GM23338 (cell line): ENCODE measurements around the gene ARRB1. TPM values are rescaled to one million over a fixed set of nuclear protein-coding genes. Genes with fewer than 3 reads are reported as not detected.

Source experiments
- ATAC-seq: fragments of 200-7000 bp; cut with Tn5 transposase; 3 replicates; pipeline ENCODE4 v1.9.1; 2020
- DNase-seq: peaks from one replicate; pipeline ENCODE4 v3.0.0-alpha.2; 2015; ENCODE audit warnings: low spot score
- H2AFZ ChIP-seq: fragments of 200-600 bp; sonication (generic); 2 replicates; pipeline ENCODE4 v1.8.0; 2016; ENCODE audit warnings: antibody characterized with exemption, mild to moderate bottlenecking, moderate library complexity
- H3F3A ChIP-seq: fragments of 200-600 bp; sonication (generic); replicated peaks from 2 replicates; pipeline ENCODE4 v1.8.0; 2017; ENCODE audit warnings: antibody characterized with exemption, mixed run types, low read depth
- H3K27ac ChIP-seq: fragments of 200-600 bp; sonication (generic); 2 replicates; pipeline ENCODE4 v1.6.1; 2016; ENCODE audit warnings: low read depth
- H3K27me3 ChIP-seq: fragments of 200-600 bp; sonication (generic); 2 replicates; pipeline ENCODE4 v1.8.0; 2016; ENCODE audit warnings: mild to moderate bottlenecking, mixed run types, moderate library complexity; ENCODE audit not compliant: insufficient read depth
- H3K36me3 ChIP-seq: fragments of 200-600 bp; sonication (generic); 2 replicates; pipeline ENCODE4 v1.8.0; 2016; ENCODE audit warnings: mild to moderate bottlenecking; ENCODE audit not compliant: insufficient read depth
- H3K4me1 ChIP-seq: fragments of 200-600 bp; sonication (generic); 2 replicates; pipeline ENCODE4 v1.8.0; 2016; ENCODE audit warnings: mild to moderate bottlenecking, moderate library complexity; ENCODE audit not compliant: insufficient read depth
- H3K4me2 ChIP-seq: fragments of 200-600 bp; sonication (generic); 2 replicates; pipeline ENCODE4 v1.7.1; 2017; ENCODE audit warnings: mixed run types
- H3K4me3 ChIP-seq: fragments of 200-600 bp; sonication (generic); 2 replicates; pipeline ENCODE4 v1.6.1; 2016; ENCODE audit warnings: mixed run types
- H3K79me2 ChIP-seq: fragments of 200-600 bp; sonication (generic); replicated peaks from 2 replicates; pipeline ENCODE4 v1.8.0; 2017; ENCODE audit warnings: mild to moderate bottlenecking; ENCODE audit not compliant: insufficient read depth
- H3K9me2 ChIP-seq: fragments of 200-600 bp; sonication (generic); 2 replicates; pipeline ENCODE4 v1.8.0; 2017; ENCODE audit not compliant: insufficient read depth
- H4K20me1 ChIP-seq: fragments of 200-600 bp; sonication (generic); replicated peaks from 2 replicates; pipeline ENCODE4 v1.8.0; 2017; ENCODE audit warnings: mild to moderate bottlenecking; ENCODE audit not compliant: insufficient read depth
- H3K27ac Mint-ChIP-seq: 2 replicates; pipeline ENCODE4 v1.8.0; 2020; ENCODE audit warnings: inconsistent platforms, mild to moderate bottlenecking, moderate library complexity, mixed read lengths
- H3K27me3 Mint-ChIP-seq: 3 replicates; pipeline ENCODE4 v1.8.0; 2022; ENCODE audit warnings: low read depth, mild to moderate bottlenecking, moderate library complexity, mixed read lengths, inconsistent platforms; ENCODE audit not compliant: insufficient read depth, poor library complexity
- H3K36me3 Mint-ChIP-seq: 3 replicates; pipeline ENCODE4 v1.8.0; 2021; ENCODE audit warnings: low read depth, mild to moderate bottlenecking, inconsistent platforms, moderate library complexity, mixed read lengths
- H3K4me1 Mint-ChIP-seq: 3 replicates; pipeline ENCODE4 v1.8.0; 2020; ENCODE audit warnings: mild to moderate bottlenecking, inconsistent platforms, mixed read lengths
- H3K4me3 Mint-ChIP-seq: 3 replicates; pipeline ENCODE4 v1.8.0; 2021; ENCODE audit warnings: moderate library complexity, mild to moderate bottlenecking, inconsistent platforms, mixed read lengths
- H3K9me3 Mint-ChIP-seq: 3 replicates; pipeline ENCODE4 v1.8.0; 2020; ENCODE audit warnings: moderate library complexity, mild to moderate bottlenecking, inconsistent platforms, mixed read lengths
- CREB1 ChIP-seq: fragments of 250-450 bp; sonication (Bioruptor Pico); IDR thresholded peaks from 2 replicates; pipeline ENCODE4 v1.5.0; 2020; ENCODE audit warnings: low read depth, mild to moderate bottlenecking, moderate library complexity
- CTCF ChIP-seq, 2 experiments: fragments of 200-600 bp in 1 of 2; sonication (generic) in 1 of 2; conservative IDR thresholded peaks; 2 replicates each; pipeline versions ENCODE4 v1.5.1 to v1.6.1; 2016 to 2017; ENCODE audit warnings: antibody characterized with exemption in 2 of 2, low read depth in 2 of 2, mild to moderate bottlenecking in 2 of 2, moderate library complexity in 1 of 2
- ETS1 ChIP-seq: IDR thresholded peaks from 2 replicates; pipeline ENCODE4 v1.6.1; 2016; ENCODE audit warnings: antibody characterized with exemption
- EZH2 ChIP-seq: fragments of 200-600 bp; sonication (generic); IDR thresholded peaks from one replicate; pipeline ENCODE4 v1.8.0; 2017; ENCODE audit warnings: antibody characterized with exemption, mild to moderate bottlenecking, low read depth; ENCODE audit not compliant: unreplicated experiment
- EZH2phosphoT487 ChIP-seq: fragments of 200-600 bp; sonication (generic); IDR thresholded peaks from one replicate; pipeline ENCODE4 v1.8.1; 2018; ENCODE audit warnings: antibody characterized with exemption; ENCODE audit not compliant: unreplicated experiment
- JUNB ChIP-seq: IDR thresholded peaks from one replicate; pipeline ENCODE4 v1.6.1; 2016; ENCODE audit warnings: antibody characterized with exemption; ENCODE audit not compliant: unreplicated experiment
- NANOG ChIP-seq: IDR thresholded peaks from 2 replicates; pipeline ENCODE4 v1.6.1; 2016; ENCODE audit warnings: antibody characterized with exemption, borderline replicate concordance
- POLR2AphosphoS5 ChIP-seq: IDR thresholded peaks from 2 replicates; pipeline ENCODE4 v1.6.1; 2016; ENCODE audit warnings: antibody characterized with exemption, low read depth
- REST ChIP-seq: IDR thresholded peaks from one replicate; pipeline ENCODE4 v1.6.1; 2018; ENCODE audit warnings: antibody characterized with exemption; ENCODE audit not compliant: unreplicated experiment
- STAT1 ChIP-seq: IDR thresholded peaks from one replicate; pipeline ENCODE4 v1.6.1; 2016; ENCODE audit warnings: antibody characterized with exemption; ENCODE audit not compliant: unreplicated experiment
- ZNF114 ChIP-seq: fragments of 250-450 bp; sonication (Bioruptor Pico); IDR thresholded peaks from 2 replicates; pipeline ENCODE4 v1.5.0; 2020; ENCODE audit warnings: mild to moderate bottlenecking, moderate library complexity
- ZNF331 ChIP-seq: fragments of 250-450 bp; sonication (Bioruptor Pico); IDR thresholded peaks from 2 replicates; pipeline ENCODE4 v1.5.0; 2020; ENCODE audit warnings: low read depth, mild to moderate bottlenecking, moderate library complexity
- ZNF462 ChIP-seq: fragments of 250-450 bp; sonication (Bioruptor Pico); IDR thresholded peaks from 2 replicates; pipeline ENCODE4 v1.5.0; 2020; ENCODE audit warnings: mild to moderate bottlenecking, moderate library complexity
- polyA plus RNA-seq: library from polyadenylated mRNA; unstranded; fragments of >200 nt; fragmentation: Nextera tagmentation; extraction: Ambion mirVana; gene quantifications from 2 replicates; pipeline ENCODE4 v1.2.1, GENCODE V29; 2016
- total RNA-seq: library from RNA; depleted of rRNA; stranded (reverse); fragments of >200 nt; shearing (Covaris generic); gene quantifications from 2 replicates; pipeline ENCODE4 v1.2.3, GENCODE V29; 2014

The ARRB1 gene
- total and polyA plus RNA-seq, 2 experiments from 2014 or later = 6.3 to 11.1 TPM

GRCh38 chr11:75338516-75339208 is 12.8 kb downstream of the ARRB1 start:
- H4K20me1 ChIP-seq = no peaks in the 10 kb centered on the region
- TF ChIP-seq ZNF331 (CRISPR knock-in tag) (no peak), EZH2 (no peak), POLR2AphosphoS5 (no peak), ETS1 (no peak), ZNF114 (CRISPR knock-in tag) (no peak), CTCF (conservative IDR thresholded peaks at IDR 0.05; ENCODE audit: low read depth in 2 of 2) (no peak), JUNB (no peak), NANOG (no peak), EZH2phosphoT487 (no peak), REST (no peak), STAT1 (no peak), ZNF462 (CRISPR knock-in tag) (no peak), CREB1 (no peak)
- no peaks in the 10 kb centered on the region for H3K9me2 ChIP-seq
- no peak overlapping the region for H3K4me3 ChIP-seq
- ATAC-seq = no peak
- H2AFZ ChIP-seq = no peak overlapping the region
- Mint-ChIP-seq H3K36me3 (peaks cover 27% of the 10 kb centered on the region), H3K27me3 (peaks cover 13% of the 10 kb centered on the region), H3K9me3 (no peaks in the 10 kb centered on the region; the same call in 2 of the 3 replicates), H3K4me1 (peaks cover 89% of the 10 kb centered on the region), H3K4me3 (no peak overlapping the region), H3K27ac (peak overlapping the region; percentile 25; the same call in 1 of the 2 replicates)
- no peak overlapping the region for H3K27ac ChIP-seq
- H3F3A ChIP-seq = 0 out of 2 replicates have a peak, but pooled peaks cover 2% of the 10 kb centered on the region
- peaks cover 48% of the 10 kb centered on the region for H3K4me1 ChIP-seq
- H3K36me3 ChIP-seq = no peaks in the 10 kb centered on the region
- H3K79me2 ChIP-seq = no peaks in the 10 kb centered on the region
- no peaks in the 10 kb centered on the region for H3K27me3 ChIP-seq
- H3K4me2 ChIP-seq = no peak overlapping the region
- DNase-seq = no peak
